Mesenchymal stem cell (in vitro differentiated cells and primary cell): Measurements from ENCODE around the gene SLC25A21.

Experiments used
- DNase-seq: peaks from one replicate; pipeline ENCODE4 v3.0.0-alpha.2; 2013
- H2AFZ ChIP-seq: one replicate; pipeline ENCODE4 v1.6.1; 2013; ENCODE audit warnings: low read depth, mild to moderate bottlenecking, control low read depth, inconsistent platforms, low read length, moderate library complexity
- H2AK5ac ChIP-seq: 2 replicates; pipeline ENCODE4 v1.6.1; 2013; ENCODE audit warnings: low read length, moderate library complexity, mild to moderate bottlenecking, inconsistent platforms; ENCODE audit not compliant: severe bottlenecking
- H2BK120ac ChIP-seq: one replicate; pipeline ENCODE4 v1.6.1; 2013; ENCODE audit warnings: low read depth, mild to moderate bottlenecking, inconsistent platforms, low read length, moderate library complexity
- H2BK12ac ChIP-seq, 2 experiments: one replicate each; pipeline ENCODE4 v1.6.1; 2013; ENCODE audit warnings: inconsistent platforms in 2 of 2, low read length in 2 of 2, mild to moderate bottlenecking in 2 of 2, moderate library complexity in 2 of 2, control low read depth in 1 of 2
- H2BK15ac ChIP-seq: one replicate; pipeline ENCODE4 v1.6.1; 2013; ENCODE audit warnings: mild to moderate bottlenecking, low read depth, inconsistent platforms; ENCODE audit not compliant: poor library complexity, severe bottlenecking
- H2BK5ac ChIP-seq: 2 replicates; pipeline ENCODE4 v1.6.1; 2013; ENCODE audit warnings: low read depth, mild to moderate bottlenecking, low read length, control low read depth, inconsistent platforms; ENCODE audit not compliant: poor library complexity, severe bottlenecking
- H3K14ac ChIP-seq, 2 experiments: one replicate each; pipeline ENCODE4 v1.6.1; 2013; ENCODE audit warnings: inconsistent platforms in 2 of 2, low read length in 2 of 2, control low read depth in 1 of 2, mild to moderate bottlenecking in 1 of 2, moderate library complexity in 1 of 2
- H3K18ac ChIP-seq, 2 experiments: one replicate each; pipeline ENCODE4 v1.6.1; 2013; ENCODE audit warnings: inconsistent platforms in 2 of 2, low read length in 2 of 2, control low read depth in 1 of 2, low read depth in 1 of 2, mild to moderate bottlenecking in 1 of 2
- H3K23ac ChIP-seq, 2 experiments: one replicate each; pipeline ENCODE4 v1.6.1; 2013; ENCODE audit warnings: inconsistent platforms in 2 of 2, low read length in 2 of 2, mild to moderate bottlenecking in 2 of 2, moderate library complexity in 2 of 2, control low read depth in 1 of 2
- H3K27ac ChIP-seq: 2 replicates; pipeline ENCODE4 v1.5.1; 2013; ENCODE audit warnings: mild to moderate bottlenecking, moderate library complexity, low read length, control low read depth, inconsistent platforms; ENCODE audit not compliant: poor library complexity, severe bottlenecking
- H3K27me3 ChIP-seq, 2 experiments: 2 replicates each; pipeline versions ENCODE4 v1.6.1 to v1.7.0; 2013; ENCODE audit warnings: low read length in 2 of 2, mild to moderate bottlenecking in 2 of 2, moderate library complexity in 2 of 2, control low read depth in 1 of 2, inconsistent platforms in 1 of 2; ENCODE audit not compliant: control insufficient read depth in 1 of 2, insufficient read depth in 1 of 2
- H3K36me3 ChIP-seq, 2 experiments: 2 replicates each; pipeline versions ENCODE4 v1.6.1 to v1.7.0; 2013; ENCODE audit warnings: low read length in 2 of 2, control low read depth in 1 of 2, inconsistent platforms in 1 of 2, low read depth in 1 of 2, mild to moderate bottlenecking in 1 of 2; ENCODE audit not compliant: insufficient read depth in 2 of 2, control insufficient read depth in 1 of 2
- H3K4ac ChIP-seq, 2 experiments: one replicate each; pipeline ENCODE4 v1.6.1; 2013; ENCODE audit warnings: inconsistent platforms in 2 of 2, low read length in 2 of 2, mild to moderate bottlenecking in 2 of 2, moderate library complexity in 2 of 2, control low read depth in 1 of 2, low read depth in 1 of 2
- H3K4me1 ChIP-seq: 2 replicates; pipeline ENCODE4 v1.6.1; 2013; ENCODE audit warnings: low read depth, low read length, control low read depth; ENCODE audit not compliant: control insufficient read depth, insufficient read depth
- H3K4me2 ChIP-seq: 2 replicates; pipeline ENCODE4 v1.6.1; 2013; ENCODE audit warnings: low read length, mild to moderate bottlenecking, inconsistent platforms; ENCODE audit not compliant: poor library complexity, severe bottlenecking
- H3K4me3 ChIP-seq, 2 experiments: 2 replicates each; pipeline versions ENCODE4 v1.5.1 to v1.7.0; 2013; ENCODE audit warnings: low read length in 2 of 2, mild to moderate bottlenecking in 2 of 2, control low read depth in 1 of 2, low read depth in 1 of 2; ENCODE audit not compliant: insufficient read depth in 1 of 2
- H3K79me1 ChIP-seq: replicated peaks from 2 replicates; pipeline ENCODE4 v1.6.1; 2013; ENCODE audit warnings: mild to moderate bottlenecking, control low read depth, low read length, inconsistent platforms; ENCODE audit not compliant: poor library complexity, severe bottlenecking
- H3K9ac ChIP-seq: 2 replicates; pipeline ENCODE4 v1.7.0; 2013; ENCODE audit warnings: mild to moderate bottlenecking, low read length, moderate library complexity
- H3K9me3 ChIP-seq: 2 replicates; pipeline ENCODE4 v1.7.0; 2013; ENCODE audit warnings: mild to moderate bottlenecking, low read length; ENCODE audit not compliant: control insufficient read depth
- H4K8ac ChIP-seq: one replicate; pipeline ENCODE4 v1.6.1; 2013; ENCODE audit warnings: inconsistent platforms, mild to moderate bottlenecking, low read length, moderate library complexity
- H4K91ac ChIP-seq: one replicate; pipeline ENCODE4 v1.6.1; 2013; ENCODE audit warnings: mild to moderate bottlenecking, low read length, inconsistent platforms
- WGBS: methylation state at CpG from one replicate; pipeline ENCODE4 v1.1.7; 2013; ENCODE audit warnings: mixed read lengths; 5-methylcytosine and 5-hydroxymethylcytosine counted together

Gene SLC25A21

DNA sequence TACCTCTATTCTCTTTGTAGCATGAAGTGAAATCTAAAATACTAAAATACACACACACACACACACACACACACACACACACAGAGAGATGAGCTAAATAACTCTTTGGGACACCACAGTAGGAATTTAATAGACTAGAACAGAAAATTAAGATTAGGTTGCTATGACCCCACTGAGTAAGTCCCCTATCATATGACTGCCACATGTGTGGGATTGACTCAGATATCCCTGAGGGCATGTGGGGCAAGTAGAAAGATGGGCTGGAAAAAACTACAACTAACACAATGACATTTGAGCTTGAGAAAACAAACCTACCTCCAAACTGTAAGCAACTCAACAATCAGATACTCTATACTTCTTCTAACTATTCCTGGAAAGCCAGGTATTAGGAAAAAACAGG is 27.0 kb downstream of the SLC25A21 start:
- H3K14ac ChIP-seq = no peak overlapping the region
- H2AFZ ChIP-seq = no peak overlapping the region
- no peak overlapping the region for H3K4me2 ChIP-seq
- no peak overlapping the region for H2BK12ac ChIP-seq
- H3K9ac ChIP-seq = no peak overlapping the region
- H2AK5ac ChIP-seq = no peak overlapping the region
- no peak overlapping the region for H4K91ac ChIP-seq
- H3K36me3 ChIP-seq = no peaks in the 10 kb centered on the region
- H3K4ac ChIP-seq = no peak overlapping the region
- H4K8ac ChIP-seq = no peak overlapping the region
- no peak for DNase-seq
- no peak overlapping the region for H2BK15ac ChIP-seq
- H3K27ac ChIP-seq = no peak overlapping the region
- peaks cover 8% of the 10 kb centered on the region for H3K4me1 ChIP-seq
- no peak overlapping the region for H2BK5ac ChIP-seq
- H3K79me1 ChIP-seq = no peaks in the 10 kb centered on the region
- no peak overlapping the region for H2BK120ac ChIP-seq
- no peak overlapping the region for H3K23ac ChIP-seq
- no peak overlapping the region for H3K18ac ChIP-seq
- H3K9me3 ChIP-seq = no peaks in the 10 kb centered on the region
- H3K27me3 ChIP-seq = no peaks in the 10 kb centered on the region
- no peak overlapping the region for H3K4me3 ChIP-seq

DNA sequence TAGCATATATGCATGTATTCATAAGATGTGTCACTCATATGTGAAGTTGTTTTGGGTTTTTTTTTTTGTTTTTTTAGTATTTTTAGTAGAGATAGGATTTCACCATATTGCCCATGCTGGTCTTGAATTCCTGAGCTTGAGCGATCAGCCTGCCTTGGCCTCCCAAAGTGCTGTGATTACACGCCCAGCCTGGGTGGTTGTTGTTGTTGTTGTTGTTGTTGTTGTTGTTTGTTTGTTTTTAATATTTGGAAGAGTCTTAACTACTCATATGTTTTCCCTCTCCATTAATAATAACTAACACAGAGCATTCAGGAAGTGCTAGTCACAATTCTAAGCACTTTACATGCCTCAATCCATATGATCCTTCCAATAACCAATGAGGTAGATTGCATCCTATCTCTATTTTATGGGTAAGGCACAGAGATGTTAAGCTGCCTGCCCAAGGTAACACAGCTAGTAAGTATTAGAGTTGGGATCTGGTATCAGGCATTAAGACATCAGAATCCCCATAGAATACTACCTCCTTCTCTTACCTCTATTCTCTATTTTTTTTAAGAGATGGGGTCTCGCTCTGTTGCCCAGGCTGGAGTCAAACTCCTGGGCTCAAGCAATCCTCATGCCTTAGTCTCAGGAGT is 27.6 kb downstream of the SLC25A21 start:
- H3K27ac ChIP-seq = no peak overlapping the region
- H2BK15ac ChIP-seq = no peak overlapping the region
- no peak overlapping the region for H3K4me2 ChIP-seq
- H2AK5ac ChIP-seq = no peak overlapping the region
- DNase-seq = no peak
- peaks cover 8% of the 10 kb centered on the region for H3K4me1 ChIP-seq
- no peak overlapping the region for H3K18ac ChIP-seq
- no peak overlapping the region for H3K9ac ChIP-seq
- no peaks in the 10 kb centered on the region for H3K36me3 ChIP-seq
- H3K9me3 ChIP-seq = no peaks in the 10 kb centered on the region
- H3K27me3 ChIP-seq = no peaks in the 10 kb centered on the region
- no peak overlapping the region for H3K14ac ChIP-seq
- no peak overlapping the region for H4K91ac ChIP-seq
- H3K4ac ChIP-seq = no peak overlapping the region
- H4K8ac ChIP-seq = no peak overlapping the region
- no peak overlapping the region for H2BK12ac ChIP-seq
- H3K79me1 ChIP-seq = no peaks in the 10 kb centered on the region
- WGBS = 100% methylated on average over 2 of the region's 3 CpGs
- H3K4me3 ChIP-seq = no peak overlapping the region
- no peak overlapping the region for H2AFZ ChIP-seq
- H3K23ac ChIP-seq = no peak overlapping the region
- no peak overlapping the region for H2BK5ac ChIP-seq
- no peak overlapping the region for H2BK120ac ChIP-seq

DNA sequence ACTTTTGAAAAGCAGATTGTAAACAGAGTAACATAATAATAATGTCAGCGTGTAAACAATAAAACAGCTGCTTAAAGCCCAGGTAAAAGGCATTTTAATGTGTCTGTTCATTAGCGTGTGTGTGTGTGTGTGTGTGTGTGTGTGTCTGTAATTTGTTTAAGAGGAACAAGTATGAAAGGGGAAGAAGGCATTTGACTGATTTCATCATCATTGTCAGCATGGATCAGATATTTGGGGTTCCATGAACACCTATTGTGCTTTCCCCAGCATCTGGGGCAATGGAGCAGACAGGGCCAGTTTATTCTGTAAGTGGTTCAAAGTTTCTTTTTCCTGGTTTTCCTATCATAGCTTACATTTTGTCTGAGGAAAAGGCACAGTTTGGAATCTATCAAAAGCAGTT is 28.9 kb downstream of the SLC25A21 start:
- H2AK5ac ChIP-seq = no peak overlapping the region
- H3K27me3 ChIP-seq = no peaks in the 10 kb centered on the region
- no peak overlapping the region for H2BK12ac ChIP-seq
- no peak overlapping the region for H3K18ac ChIP-seq
- H3K9me3 ChIP-seq = no peaks in the 10 kb centered on the region
- H3K9ac ChIP-seq = no peak overlapping the region
- peak overlapping the region; percentile 90 for H2BK5ac ChIP-seq
- no peak overlapping the region for H4K8ac ChIP-seq
- H2AFZ ChIP-seq = no peak overlapping the region
- no peak overlapping the region for H3K4ac ChIP-seq
- peaks cover 8% of the 10 kb centered on the region for H3K4me1 ChIP-seq
- no peak overlapping the region for H4K91ac ChIP-seq
- H3K4me3 ChIP-seq = no peak overlapping the region
- no peak overlapping the region for H2BK15ac ChIP-seq
- H3K79me1 ChIP-seq = no peaks in the 10 kb centered on the region
- H3K36me3 ChIP-seq = no peaks in the 10 kb centered on the region
- H3K27ac ChIP-seq = peak overlapping the region; percentile 98
- no peak overlapping the region for H3K4me2 ChIP-seq
- no peak overlapping the region for H3K14ac ChIP-seq
- 93% methylated on average over 2 of the region's 2 CpGs for WGBS
- H2BK120ac ChIP-seq = no peak overlapping the region
- no peak overlapping the region for H3K23ac ChIP-seq
- no peak for DNase-seq

DNA sequence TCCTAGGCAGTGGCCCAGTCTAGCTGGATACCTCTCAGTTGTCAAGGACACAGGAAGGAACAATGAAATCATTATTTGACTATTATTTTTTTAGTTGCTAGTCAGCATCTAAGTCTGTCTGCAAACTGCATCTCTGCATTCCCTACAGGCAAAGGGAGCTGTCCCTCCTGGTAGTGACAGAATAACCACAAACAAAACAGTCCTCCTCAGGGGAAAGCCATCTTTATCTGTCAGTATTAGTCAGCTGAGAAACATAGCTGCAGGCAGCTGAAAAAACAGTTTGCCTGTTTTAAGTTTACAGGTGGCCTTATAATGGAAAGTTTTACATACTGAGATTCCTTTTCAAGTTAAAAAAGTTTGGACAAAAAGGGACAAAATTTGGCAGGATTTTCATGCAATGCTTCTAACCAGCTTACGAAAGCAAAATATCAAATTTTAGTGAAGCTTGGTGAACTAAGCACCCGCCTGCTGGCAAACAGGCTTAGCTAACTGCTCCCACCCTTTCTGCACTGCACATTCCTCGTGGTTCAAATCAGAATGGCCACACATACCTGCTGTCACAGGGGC is 29.5 kb downstream of the SLC25A21 start:
- Histone ChIP-seq H3K27ac (peak overlapping the region; percentile 98), H3K18ac (no peak overlapping the region), H3K23ac (no peak overlapping the region), H3K27me3 (no peaks in the 10 kb centered on the region), H2BK5ac (peak overlapping the region; percentile 90), H4K8ac (no peak overlapping the region), H3K4me3 (no peak overlapping the region), H2AK5ac (no peak overlapping the region), H3K4me1 (peaks cover 8% of the 10 kb centered on the region), H3K36me3 (no peaks in the 10 kb centered on the region), H2AFZ (no peak overlapping the region), H2BK120ac (no peak overlapping the region), H3K9ac (no peak overlapping the region), H2BK15ac (no peak overlapping the region), H3K4me2 (peak overlapping the region; percentile 43), H3K14ac (no peak overlapping the region), H3K79me1 (no peaks in the 10 kb centered on the region), H2BK12ac (no peak overlapping the region), H3K4ac (no peak overlapping the region), H4K91ac (no peak overlapping the region), H3K9me3 (no peaks in the 10 kb centered on the region)
- WGBS = 53% methylated on average over 2 of the region's 3 CpGs
- DNase-seq = peak; percentile 66
